AG04449 (cell line): ENCODE results near the gene SLC7A4.
"Not testable (repeated sequence)": the region's sequence is repeated elsewhere in the genome, so short reads cannot be mapped to it uniquely, and the experiment has no call there.

Source experiments
- CTCF ChIA-PET: fragments of 350-600 bp; formaldehyde crosslinking; extraction: SDS; loops from one replicate; lab custom pipeline; 2021; ENCODE audit warnings: antibody characterized with exemption; lab: Yijun Ruan, JAX
- POLR2A ChIA-PET: fragments of 400-600, 350-600 bp; formaldehyde crosslinking; extraction: SDS; loops from one replicate; lab custom pipeline; 2020; ENCODE audit warnings: antibody characterized with exemption, inconsistent platforms; lab: Yijun Ruan, JAX
- DNase-seq: peaks from one replicate; pipeline ENCODE4 v3.0.0-alpha.2; 2010; ENCODE audit warnings: low read depth, low spot score
- H3K4me3 ChIP-seq: 2 replicates; pipeline ENCODE4 v1.5.1; 2011; ENCODE audit warnings: low read depth, mild to moderate bottlenecking, control low read depth, low read length
- TF ChIP-seq, protein P1 (sequence below): IDR thresholded peaks from one replicate; pipeline ENCODE4 v1.5.1; 2011; ENCODE audit warnings: mild to moderate bottlenecking, moderate library complexity, low read length, control low read depth, inconsistent platforms; ENCODE audit not compliant: insufficient read depth; ENCODE audit errors: missing control alignments

SLC7A4 gene

DNA sequence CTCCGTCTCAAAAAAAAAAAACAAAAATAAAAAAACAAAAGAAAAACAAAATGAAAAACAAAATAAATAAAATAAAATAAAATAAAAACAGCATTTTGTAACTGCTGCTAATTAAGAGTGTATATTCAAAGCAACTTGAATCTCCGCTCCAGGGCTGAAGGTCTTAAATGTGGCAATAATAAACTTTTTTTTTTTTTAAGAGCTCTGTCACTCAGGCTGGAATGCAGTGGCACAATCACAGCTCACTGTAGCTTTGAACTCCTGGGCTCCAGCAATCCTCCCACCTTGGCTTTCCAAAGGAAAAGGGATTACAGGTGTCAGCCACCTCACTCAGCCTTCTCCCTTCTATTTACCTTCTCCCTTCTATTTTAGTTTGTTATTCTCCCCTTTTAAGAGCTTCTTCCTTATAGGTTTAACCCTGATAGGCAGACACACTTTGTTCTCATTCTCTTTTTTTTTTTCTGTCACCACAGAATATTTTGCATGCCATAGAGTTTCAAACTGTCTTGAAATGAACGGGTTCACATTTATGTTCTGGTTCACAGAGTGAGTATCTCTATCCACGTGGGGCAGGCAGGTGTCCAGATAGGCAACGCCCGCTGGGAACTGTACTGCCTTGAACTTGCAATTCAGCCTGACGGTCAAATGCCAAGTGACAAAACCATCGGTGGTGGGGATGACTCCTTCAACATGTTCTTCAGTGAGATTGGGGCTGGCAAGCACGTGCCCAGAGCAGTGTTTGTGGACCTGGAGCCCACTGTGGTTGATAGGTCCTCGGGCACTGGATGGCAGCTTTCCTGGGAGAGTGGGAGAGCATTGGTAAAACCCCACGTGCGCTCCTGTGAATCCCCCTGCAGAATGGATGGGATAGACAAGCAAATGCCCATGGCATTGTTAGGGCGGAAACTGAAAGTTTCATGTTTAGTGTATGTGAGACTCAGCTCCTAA is 32.8 kb upstream of the SLC7A4 start:
- ChIA-PET POLR2A (no interaction called here), CTCF (interaction anchor here (0.8 to 2.8 kb wide), 3 partner anchors 9 to 38 kb away, joined by 3 to 7 read pairs (median 3); no protein-coding TSS in a partner anchor)
- no peak overlapping the region for H3K4me3 ChIP-seq
- DNase-seq: no peak
- TF ChIP-seq, protein P1, sequence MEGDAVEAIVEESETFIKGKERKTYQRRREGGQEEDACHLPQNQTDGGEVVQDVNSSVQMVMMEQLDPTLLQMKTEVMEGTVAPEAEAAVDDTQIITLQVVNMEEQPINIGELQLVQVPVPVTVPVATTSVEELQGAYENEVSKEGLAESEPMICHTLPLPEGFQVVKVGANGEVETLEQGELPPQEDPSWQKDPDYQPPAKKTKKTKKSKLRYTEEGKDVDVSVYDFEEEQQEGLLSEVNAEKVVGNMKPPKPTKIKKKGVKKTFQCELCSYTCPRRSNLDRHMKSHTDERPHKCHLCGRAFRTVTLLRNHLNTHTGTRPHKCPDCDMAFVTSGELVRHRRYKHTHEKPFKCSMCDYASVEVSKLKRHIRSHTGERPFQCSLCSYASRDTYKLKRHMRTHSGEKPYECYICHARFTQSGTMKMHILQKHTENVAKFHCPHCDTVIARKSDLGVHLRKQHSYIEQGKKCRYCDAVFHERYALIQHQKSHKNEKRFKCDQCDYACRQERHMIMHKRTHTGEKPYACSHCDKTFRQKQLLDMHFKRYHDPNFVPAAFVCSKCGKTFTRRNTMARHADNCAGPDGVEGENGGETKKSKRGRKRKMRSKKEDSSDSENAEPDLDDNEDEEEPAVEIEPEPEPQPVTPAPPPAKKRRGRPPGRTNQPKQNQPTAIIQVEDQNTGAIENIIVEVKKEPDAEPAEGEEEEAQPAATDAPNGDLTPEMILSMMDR: no peak

DNA sequence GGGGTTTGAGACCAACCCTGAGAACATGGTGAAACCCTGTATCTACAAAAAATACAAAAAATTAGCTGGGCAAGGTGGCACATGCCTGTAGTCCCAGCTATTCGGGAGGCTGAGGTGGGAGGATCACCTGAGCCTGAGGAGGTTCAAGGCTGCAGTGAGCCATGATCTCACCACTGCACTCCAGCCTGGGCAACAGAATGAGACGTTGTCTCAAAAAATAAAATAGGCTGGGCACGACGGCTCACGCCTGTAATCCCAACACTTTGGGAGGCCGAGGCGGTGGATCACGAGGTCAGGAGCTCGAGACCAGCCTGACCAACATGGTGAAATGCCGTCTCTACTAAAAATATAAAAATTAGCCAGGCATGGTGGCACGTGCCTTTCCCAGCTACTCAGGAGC is 32.1 kb upstream of the SLC7A4 start:
- POLR2A ChIA-PET, DNase-seq, H3K4me3 ChIP-seq: not testable (repeated sequence)
- CTCF ChIA-PET: interaction anchor here (1.3 to 2.8 kb wide), 2 partner anchors 8 kb away, joined by 3 to 7 read pairs; no protein-coding TSS in a partner anchor

DNA sequence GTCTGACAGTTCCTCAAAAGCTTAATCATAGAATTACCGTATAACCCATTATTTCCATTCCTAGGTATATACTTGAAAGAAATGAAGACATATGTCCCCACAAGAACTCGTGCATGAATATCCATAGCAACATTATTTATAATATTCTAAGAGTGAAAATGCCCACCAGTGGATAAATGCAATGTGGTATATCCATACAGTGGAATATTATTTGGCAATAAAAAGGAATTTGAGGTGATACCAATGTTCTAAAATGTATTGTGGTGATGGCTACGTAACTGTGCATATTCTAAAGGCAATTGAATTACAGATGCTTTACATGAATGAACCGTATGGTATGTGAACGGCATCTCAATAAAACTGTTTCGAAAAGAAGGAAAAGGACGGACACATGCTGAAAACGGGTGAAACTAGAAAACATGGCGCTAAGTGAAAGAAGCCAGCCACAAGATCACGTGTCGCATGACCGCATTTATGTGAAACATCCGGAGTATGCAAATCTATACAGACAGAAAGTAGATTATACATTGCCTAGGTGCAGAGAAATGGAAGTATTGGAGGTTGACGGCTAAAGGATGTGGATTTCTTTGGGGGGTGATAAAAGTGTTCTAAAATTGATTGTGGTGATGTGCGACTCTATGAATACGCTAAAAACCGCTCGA is 29.4 kb upstream of the SLC7A4 start:
- POLR2A ChIA-PET, CTCF ChIA-PET, DNase-seq, H3K4me3 ChIP-seq: not testable (repeated sequence)

DNA sequence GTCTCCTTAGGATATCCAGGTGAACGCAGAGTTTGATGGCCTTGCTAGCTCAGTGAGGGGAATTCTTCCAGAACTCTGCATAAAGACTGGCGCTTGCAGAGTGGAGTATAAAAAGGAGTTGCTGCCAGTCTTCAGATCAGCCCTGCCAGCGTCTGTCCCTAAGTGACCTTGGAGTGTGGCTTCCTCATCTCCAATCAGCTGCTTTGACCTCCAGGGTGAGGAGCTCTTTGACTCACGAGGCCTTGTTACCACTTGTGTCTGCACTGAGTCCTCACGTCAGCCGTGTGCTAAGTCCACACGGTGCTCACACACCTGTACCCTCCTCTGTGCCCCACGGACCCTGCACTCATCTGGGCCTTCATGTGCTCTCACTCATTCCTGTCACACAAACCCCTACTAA is 28.0 kb upstream of the SLC7A4 start:
- DNase-seq, CTCF ChIA-PET, H3K4me3 ChIP-seq, POLR2A ChIA-PET: not testable (repeated sequence)

DNA sequence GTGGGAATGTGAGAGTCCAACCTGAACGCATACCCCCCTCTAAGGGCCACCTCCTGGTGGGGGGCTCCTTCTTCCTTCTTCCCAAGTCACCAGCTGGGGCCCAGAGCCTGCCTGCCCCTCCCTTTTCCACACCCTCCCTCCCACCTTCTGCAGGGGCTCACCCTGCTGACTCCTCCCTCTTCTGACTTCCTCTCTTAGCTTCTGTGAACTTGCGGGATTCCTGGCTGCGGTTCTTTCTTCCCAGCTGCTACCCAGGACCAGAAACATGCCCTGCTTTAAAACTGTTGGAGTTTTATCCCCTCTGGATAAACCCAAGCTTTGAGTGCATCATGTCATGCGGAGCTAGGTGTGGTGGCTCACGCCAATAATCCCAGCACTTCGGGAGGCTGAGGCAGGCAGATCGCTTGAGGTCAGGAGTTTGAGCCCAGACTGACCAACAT is 23.5 kb upstream of the SLC7A4 start:
- ChIA-PET POLR2A (no interaction called here), CTCF (interaction anchor here (0.9 to 1.9 kb wide), 3 partner anchors 9 to 49 kb away, joined by 3 to 7 read pairs (median 5); no protein-coding TSS in a partner anchor)
- no peak overlapping the region for H3K4me3 ChIP-seq
- no peak for DNase-seq
- TF ChIP-seq, protein P1: no peak

DNA sequence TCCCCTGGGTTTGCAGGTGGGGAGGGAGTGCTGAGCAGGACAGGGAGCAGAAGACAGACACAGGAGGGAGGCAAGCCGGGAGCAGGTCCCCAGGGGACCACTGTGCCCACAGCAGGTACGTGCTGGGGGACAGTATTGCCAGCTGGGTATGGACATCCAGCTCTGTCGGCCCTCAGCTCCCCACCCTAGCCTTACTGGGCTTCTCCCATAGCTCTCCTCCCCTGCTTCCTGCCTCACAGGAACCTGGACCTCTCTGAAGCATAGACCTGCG is 23.1 kb upstream of the SLC7A4 start:
- TF ChIP-seq, protein P1: no peak
- no peak for DNase-seq
- H3K4me3 ChIP-seq: no peak overlapping the region
- POLR2A ChIA-PET: interaction anchor here (1.3 kb wide), 1 partner anchor 55 kb away, joined by 3 read pairs; no protein-coding TSS in a partner anchor
- CTCF ChIA-PET: interaction anchor here (1.2 to 1.9 kb wide), 2 partner anchors 9 to 10 kb away, joined by 5 to 7 read pairs; no protein-coding TSS in a partner anchor

DNA sequence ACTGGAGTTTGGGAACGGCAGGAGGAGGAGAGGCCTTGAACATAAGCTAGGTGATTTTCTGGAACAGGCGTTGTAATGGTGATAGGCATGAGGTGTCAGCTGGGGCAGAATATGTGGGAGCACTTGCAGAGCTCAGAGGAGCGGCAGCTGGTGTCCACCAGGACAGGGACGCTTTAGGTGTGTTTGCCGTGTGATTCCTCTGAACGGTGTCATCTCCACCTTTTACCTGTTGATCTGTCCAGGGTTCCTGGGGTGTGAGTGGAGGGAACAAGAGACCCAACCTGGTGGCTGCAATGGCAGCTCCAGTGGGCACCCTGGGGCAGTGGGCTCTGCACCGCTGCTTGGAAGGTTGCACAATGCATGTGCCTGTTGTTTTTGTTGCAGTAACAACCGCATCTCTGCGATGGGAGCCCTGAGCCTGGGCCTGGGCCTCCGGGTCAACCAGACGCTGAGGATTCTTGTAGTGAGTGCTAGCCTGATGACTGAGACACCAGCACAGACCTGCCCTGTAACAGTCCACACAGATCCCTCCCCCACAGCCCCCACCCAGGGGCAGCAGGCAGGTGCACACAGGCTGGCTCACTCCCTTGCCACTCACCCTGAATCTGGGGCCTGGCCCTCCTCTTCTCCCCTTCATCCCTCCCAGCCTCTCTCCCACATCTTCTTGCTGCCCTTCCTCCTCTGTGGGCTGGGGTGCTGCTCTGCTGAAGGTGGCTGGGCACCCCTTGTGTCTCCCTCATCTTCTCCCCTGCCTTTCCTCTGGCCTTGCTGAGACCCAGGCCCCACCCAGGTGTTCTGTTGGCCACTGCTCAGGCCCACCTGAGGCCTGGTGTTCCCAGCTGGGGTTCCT is 22.6 kb upstream of the SLC7A4 start:
- no peak for DNase-seq
- ChIA-PET POLR2A (interaction anchor here (1.3 kb wide), 1 partner anchor 54 kb away, joined by 3 read pairs; no protein-coding TSS in a partner anchor), CTCF (interaction anchor here (1.0 to 1.9 kb wide), 3 partner anchors 9 to 47 kb away, joined by 4 to 7 read pairs (median 5); no protein-coding TSS in a partner anchor)
- no peak overlapping the region for H3K4me3 ChIP-seq
- TF ChIP-seq, protein P1: no peak
